ENCODE results near the gene PLCD1. TPM values are rescaled to one million over a fixed set of nuclear protein-coding genes. Genes with fewer than 3 reads are reported as not detected.

Gene PLCD1
- polyA plus RNA-seq, 1 of the 3 experiments (the other 2 are of a cell fraction) = 20.2 TPM

- H3K4me3 ChIP-seq (ENCODE audit: low read depth in 2 of 2, low read length in 1 of 2) = no peak overlapping the region
- ChIA-PET CTCF (interaction anchor here (1.5 to 4.4 kb wide), 2 partner anchors 13 to 27 kb away, joined by 7 to 33 read pairs; no protein-coding TSS in a partner anchor), POLR2A (no interaction called here)
- H3K9me2 ChIP-seq = no peaks in the 10 kb centered on the region
- no peak overlapping the region for H2AFZ ChIP-seq (ENCODE audit: low read depth)
- no peaks in the 10 kb centered on the region for H3K79me2 ChIP-seq (ENCODE audit: insufficient read depth)
- no peak for TF ChIP-seq SMC3 (IDR thresholded peaks at IDR 0.05; ENCODE audit: low read depth, low read length)
- no peak for TF ChIP-seq RXRA (IDR thresholded peaks at IDR 0.05; ENCODE audit: borderline replicate concordance, low read depth)
- TF ChIP-seq NFIC (IDR thresholded peaks at IDR 0.05; ENCODE audit: borderline replicate concordance) = no peak
- TF ChIP-seq, protein P1, sequence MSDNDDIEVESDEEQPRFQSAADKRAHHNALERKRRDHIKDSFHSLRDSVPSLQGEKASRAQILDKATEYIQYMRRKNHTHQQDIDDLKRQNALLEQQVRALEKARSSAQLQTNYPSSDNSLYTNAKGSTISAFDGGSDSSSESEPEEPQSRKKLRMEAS (IDR thresholded peaks at IDR 0.05; ENCODE audit: low read depth) = no peak
- no peak for TF ChIP-seq RCOR1 (IDR thresholded peaks at IDR 0.05; ENCODE audit: low read length)
- TF ChIP-seq, protein P2, sequence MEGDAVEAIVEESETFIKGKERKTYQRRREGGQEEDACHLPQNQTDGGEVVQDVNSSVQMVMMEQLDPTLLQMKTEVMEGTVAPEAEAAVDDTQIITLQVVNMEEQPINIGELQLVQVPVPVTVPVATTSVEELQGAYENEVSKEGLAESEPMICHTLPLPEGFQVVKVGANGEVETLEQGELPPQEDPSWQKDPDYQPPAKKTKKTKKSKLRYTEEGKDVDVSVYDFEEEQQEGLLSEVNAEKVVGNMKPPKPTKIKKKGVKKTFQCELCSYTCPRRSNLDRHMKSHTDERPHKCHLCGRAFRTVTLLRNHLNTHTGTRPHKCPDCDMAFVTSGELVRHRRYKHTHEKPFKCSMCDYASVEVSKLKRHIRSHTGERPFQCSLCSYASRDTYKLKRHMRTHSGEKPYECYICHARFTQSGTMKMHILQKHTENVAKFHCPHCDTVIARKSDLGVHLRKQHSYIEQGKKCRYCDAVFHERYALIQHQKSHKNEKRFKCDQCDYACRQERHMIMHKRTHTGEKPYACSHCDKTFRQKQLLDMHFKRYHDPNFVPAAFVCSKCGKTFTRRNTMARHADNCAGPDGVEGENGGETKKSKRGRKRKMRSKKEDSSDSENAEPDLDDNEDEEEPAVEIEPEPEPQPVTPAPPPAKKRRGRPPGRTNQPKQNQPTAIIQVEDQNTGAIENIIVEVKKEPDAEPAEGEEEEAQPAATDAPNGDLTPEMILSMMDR (IDR thresholded peaks at IDR 0.05) = no peak
- TF ChIP-seq TCF12 (IDR thresholded peaks at IDR 0.05) = no peak
- no peak for TF ChIP-seq TEAD4 (IDR thresholded peaks at IDR 0.05; ENCODE audit: borderline replicate concordance, insufficient read depth)
- TF ChIP-seq POLR2AphosphoS5 (IDR thresholded peaks at IDR 0.05; ENCODE audit: low read depth, low read length) = no peak
- no peak for TF ChIP-seq FOXM1 (IDR thresholded peaks at IDR 0.05; ENCODE audit: low read depth)
- TF ChIP-seq, protein P3, sequence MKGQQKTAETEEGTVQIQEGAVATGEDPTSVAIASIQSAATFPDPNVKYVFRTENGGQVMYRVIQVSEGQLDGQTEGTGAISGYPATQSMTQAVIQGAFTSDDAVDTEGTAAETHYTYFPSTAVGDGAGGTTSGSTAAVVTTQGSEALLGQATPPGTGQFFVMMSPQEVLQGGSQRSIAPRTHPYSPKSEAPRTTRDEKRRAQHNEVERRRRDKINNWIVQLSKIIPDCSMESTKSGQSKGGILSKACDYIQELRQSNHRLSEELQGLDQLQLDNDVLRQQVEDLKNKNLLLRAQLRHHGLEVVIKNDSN (IDR thresholded peaks at IDR 0.05; ENCODE audit: borderline replicate concordance, low read depth) = no peak
- TF ChIP-seq YY1 (IDR thresholded peaks at IDR 0.05; ENCODE audit: low read depth) = no peak
- TF ChIP-seq, protein P4, sequence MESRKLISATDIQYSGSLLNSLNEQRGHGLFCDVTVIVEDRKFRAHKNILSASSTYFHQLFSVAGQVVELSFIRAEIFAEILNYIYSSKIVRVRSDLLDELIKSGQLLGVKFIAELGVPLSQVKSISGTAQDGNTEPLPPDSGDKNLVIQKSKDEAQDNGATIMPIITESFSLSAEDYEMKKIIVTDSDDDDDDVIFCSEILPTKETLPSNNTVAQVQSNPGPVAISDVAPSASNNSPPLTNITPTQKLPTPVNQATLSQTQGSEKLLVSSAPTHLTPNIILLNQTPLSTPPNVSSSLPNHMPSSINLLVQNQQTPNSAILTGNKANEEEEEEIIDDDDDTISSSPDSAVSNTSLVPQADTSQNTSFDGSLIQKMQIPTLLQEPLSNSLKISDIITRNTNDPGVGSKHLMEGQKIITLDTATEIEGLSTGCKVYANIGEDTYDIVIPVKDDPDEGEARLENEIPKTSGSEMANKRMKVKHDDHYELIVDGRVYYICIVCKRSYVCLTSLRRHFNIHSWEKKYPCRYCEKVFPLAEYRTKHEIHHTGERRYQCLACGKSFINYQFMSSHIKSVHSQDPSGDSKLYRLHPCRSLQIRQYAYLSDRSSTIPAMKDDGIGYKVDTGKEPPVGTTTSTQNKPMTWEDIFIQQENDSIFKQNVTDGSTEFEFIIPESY (IDR thresholded peaks at IDR 0.05; ENCODE audit: borderline replicate concordance, low read depth) = no peak
- TF ChIP-seq GATA2 (CRISPR knock-in tag; IDR thresholded peaks at IDR 0.05) = no peak
- TF ChIP-seq, protein P5, sequence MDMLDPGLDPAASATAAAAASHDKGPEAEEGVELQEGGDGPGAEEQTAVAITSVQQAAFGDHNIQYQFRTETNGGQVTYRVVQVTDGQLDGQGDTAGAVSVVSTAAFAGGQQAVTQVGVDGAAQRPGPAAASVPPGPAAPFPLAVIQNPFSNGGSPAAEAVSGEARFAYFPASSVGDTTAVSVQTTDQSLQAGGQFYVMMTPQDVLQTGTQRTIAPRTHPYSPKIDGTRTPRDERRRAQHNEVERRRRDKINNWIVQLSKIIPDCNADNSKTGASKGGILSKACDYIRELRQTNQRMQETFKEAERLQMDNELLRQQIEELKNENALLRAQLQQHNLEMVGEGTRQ (IDR thresholded peaks at IDR 0.05; ENCODE audit: borderline replicate concordance, low read depth, low read length) = no peak
- no peak for TF ChIP-seq CHD2 (IDR thresholded peaks at IDR 0.05; ENCODE audit: low read length, partially characterized antibody)
- no peak for TF ChIP-seq EZH2phosphoT487 (IDR thresholded peaks at IDR 0.05; ENCODE audit: borderline replicate concordance, low read depth)
- TF ChIP-seq FOXJ3 (CRISPR knock-in tag; IDR thresholded peaks at IDR 0.05) = no peak
- no peaks in the 10 kb centered on the region for H3K27me3 ChIP-seq (ENCODE audit: insufficient read depth)
- H3K9ac ChIP-seq = no peak overlapping the region
- no peaks in the 10 kb centered on the region for H3F3A ChIP-seq (replicated peaks; ENCODE audit: insufficient read depth)
- H3K4me2 ChIP-seq = no peak overlapping the region
- peaks cover 0 to 3% of the 10 kb centered on the region in 2 experiments; a peak in 1 of 4 replicates for H3K4me1 ChIP-seq (ENCODE audit: control insufficient read depth in 1 of 2, insufficient read depth in 2 of 2, low read depth in 1 of 2, low read length in 1 of 2)
- no peak overlapping the region for H3K27ac ChIP-seq (ENCODE audit: low read depth in 2 of 2, low read length in 1 of 2)
- H4K20me1 ChIP-seq (ENCODE audit: insufficient read depth) = no peaks in the 10 kb centered on the region
- WGBS (ENCODE audit: low lambda C conversion rate) = 100% methylated on average over 5 of the region's 7 CpGs
- peaks cover 12 to 33% of the 10 kb centered on the region in 2 experiments for H3K36me3 ChIP-seq (replicated peaks in 1 of 2; ENCODE audit: control insufficient read depth in 1 of 2, insufficient read depth in 2 of 2, low read length in 1 of 2)
- DNase-seq = no peak
- no peaks in the 10 kb centered on the region for H3K9me3 ChIP-seq
Observed at GRCh38 chr3:37969596-37970100, 59.8 kb downstream of the PLCD1 start.
